ENCODE measurements around the gene AQP5. TPM values are rescaled to one million over a fixed set of nuclear protein-coding genes. Genes with fewer than 3 reads are reported as not detected.
A peak's percentile ranks its signal among the peaks of the same experiment; 100 is the strongest.

AQP5 gene
- total RNA-seq, 2 experiments from 2014 or later = not detected

- Mint-ChIP-seq H3K4me1 (peaks cover 6% of the 10 kb centered on the region), H3K36me3 (ENCODE audit: low read depth) (no peaks in the 10 kb centered on the region), H3K27me3 (peaks cover 40% of the 10 kb centered on the region), H3K4me3 (no peak overlapping the region), H3K9me3 (no peaks in the 10 kb centered on the region), H3K27ac (no peak overlapping the region)
- POLR2A ChIA-PET = no interaction called here
- CTCF ChIA-PET = interaction anchor here (1.0 to 7.8 kb wide), 15 partner anchors 8 to 164 kb away, joined by 3 to 87 read pairs (median 11); no protein-coding TSS in a partner anchor
- no peak for DNase-seq
Observed at GRCh38 chr12:49965836-49966235, 4.2 kb downstream of the AQP5 start.

- DNase-seq = no peak
- peaks cover 6% of the 10 kb centered on the region for H3K4me1 Mint-ChIP-seq
- POLR2A ChIA-PET = no interaction called here
- H3K36me3 Mint-ChIP-seq (ENCODE audit: low read depth) = no peaks in the 10 kb centered on the region
- peaks cover 37% of the 10 kb centered on the region for H3K27me3 Mint-ChIP-seq
- CTCF ChIA-PET = interaction anchor here (0.7 to 7.8 kb wide), 47 partner anchors 8 to 363 kb away, joined by 3 to 87 read pairs (median 5); partner anchors contain the start of genes COX14, RACGAP1 and SMARCD1
- H3K27ac Mint-ChIP-seq = peak overlapping the region; percentile 27
- no peak overlapping the region for H3K4me3 Mint-ChIP-seq
- H3K9me3 Mint-ChIP-seq = no peaks in the 10 kb centered on the region
Observed at GRCh38 chr12:49966511-49967041, 4.9 kb downstream of the AQP5 start.

- H3K4me3 Mint-ChIP-seq = peak overlapping the region; percentile 40
- CTCF ChIA-PET = interaction anchor here (0.6 to 7.8 kb wide), 57 partner anchors 9 to 1764 kb away, joined by 3 to 87 read pairs (median 5); partner anchors contain the start of genes BCDIN3D, COX14, RACGAP1 and SMARCD1
- H3K9me3 Mint-ChIP-seq = no peaks in the 10 kb centered on the region
- DNase-seq = peak; percentile 92
- no peak overlapping the region for H3K27ac Mint-ChIP-seq
- no peaks in the 10 kb centered on the region for H3K36me3 Mint-ChIP-seq (ENCODE audit: low read depth)
- peaks cover 35% of the 10 kb centered on the region for H3K27me3 Mint-ChIP-seq
- POLR2A ChIA-PET = no interaction called here
- H3K4me1 Mint-ChIP-seq = peaks cover 6% of the 10 kb centered on the region
Observed at GRCh38 chr12:49967042-49967776, 5.5 kb downstream of the AQP5 start.

GRCh38 chr12:49967777-49968250 is 6.1 kb downstream of the AQP5 start:
- peak overlapping the region; percentile 40 for H3K4me3 Mint-ChIP-seq

GRCh38 chr12:49968471-49968870 is 6.8 kb downstream of the AQP5 start:
- Mint-ChIP-seq H3K27me3 (peaks cover 23% of the 10 kb centered on the region), H3K27ac (no peak overlapping the region), H3K4me1 (peaks cover 4% of the 10 kb centered on the region), H3K36me3 (ENCODE audit: low read depth) (no peaks in the 10 kb centered on the region), H3K4me3 (no peak overlapping the region), H3K9me3 (no peaks in the 10 kb centered on the region)
- ChIA-PET POLR2A (no interaction called here), CTCF (interaction anchor here (0.6 to 7.8 kb wide), 16 partner anchors 8 to 1998 kb away, joined by 3 to 87 read pairs (median 14); partner anchors contain the start of gene RACGAP1)
- no peak for DNase-seq

More at GRCh38 chr12:49967777-49968250, 6.1 kb downstream of the AQP5 start:
- no peak overlapping the region for H3K27ac Mint-ChIP-seq
- ChIA-PET CTCF (interaction anchor here (0.6 to 7.8 kb wide), 36 partner anchors 8 to 364 kb away, joined by 3 to 87 read pairs (median 6); partner anchors contain the start of genes RACGAP1 and SMARCD1), POLR2A (no interaction called here)
- H3K27me3 Mint-ChIP-seq = peaks cover 30% of the 10 kb centered on the region
- H3K9me3 Mint-ChIP-seq = no peaks in the 10 kb centered on the region
- H3K4me1 Mint-ChIP-seq = peaks cover 4% of the 10 kb centered on the region
- no peaks in the 10 kb centered on the region for H3K36me3 Mint-ChIP-seq (ENCODE audit: low read depth)
- DNase-seq = no peak

GRCh38 chr12:49969027-49969426 is 7.4 kb downstream of the AQP5 start:
- H3K27ac Mint-ChIP-seq = no peak overlapping the region
- POLR2A ChIA-PET = no interaction called here
- no peak overlapping the region for H3K4me3 Mint-ChIP-seq
- no peak for DNase-seq
- H3K27me3 Mint-ChIP-seq = peaks cover 18% of the 10 kb centered on the region
- no peaks in the 10 kb centered on the region for H3K9me3 Mint-ChIP-seq
- peaks cover 4% of the 10 kb centered on the region for H3K4me1 Mint-ChIP-seq
- H3K36me3 Mint-ChIP-seq (ENCODE audit: low read depth) = no peaks in the 10 kb centered on the region
- CTCF ChIA-PET = interaction anchor here (1.1 to 7.8 kb wide), 7 partner anchors 9 to 86 kb away, joined by 3 to 87 read pairs (median 21); no protein-coding TSS in a partner anchor

- CTCF ChIA-PET = interaction anchor here (1.1 to 7.8 kb wide), 5 partner anchors 10 to 85 kb away, joined by 3 to 87 read pairs (median 27); no protein-coding TSS in a partner anchor
Observed at GRCh38 chr12:49969651-49970429, 8.2 kb downstream of the AQP5 start.

GRCh38 chr12:49970658-49971057 is 9.0 kb downstream of the AQP5 start:
- no peak for DNase-seq
- Mint-ChIP-seq H3K4me3 (no peak overlapping the region), H3K27ac (no peak overlapping the region), H3K36me3 (ENCODE audit: low read depth) (no peaks in the 10 kb centered on the region), H3K27me3 (peaks cover 10% of the 10 kb centered on the region), H3K4me1 (peaks cover 4% of the 10 kb centered on the region), H3K9me3 (no peaks in the 10 kb centered on the region)
- ChIA-PET POLR2A (no interaction called here), CTCF (interaction anchor here (7.8 kb wide), 1 partner anchor 11 kb away, joined by 87 read pairs; no protein-coding TSS in a partner anchor)

More at GRCh38 chr12:49969651-49970429, 8.2 kb downstream of the AQP5 start:
- Mint-ChIP-seq H3K4me3 (no peak overlapping the region), H3K27me3 (peaks cover 11% of the 10 kb centered on the region), H3K36me3 (ENCODE audit: low read depth) (no peaks in the 10 kb centered on the region), H3K9me3 (no peaks in the 10 kb centered on the region), H3K4me1 (peaks cover 4% of the 10 kb centered on the region), H3K27ac (no peak overlapping the region)
- DNase-seq = no peak
- POLR2A ChIA-PET = no interaction called here

- H3K9me3 Mint-ChIP-seq = no peaks in the 10 kb centered on the region
- no peak overlapping the region for H3K27ac Mint-ChIP-seq
Observed at GRCh38 chr12:49971141-49971540, 9.5 kb downstream of the AQP5 start.

GRCh38 chr12:49972129-49972528 is 10.5 kb downstream of the AQP5 start:
- Mint-ChIP-seq H3K36me3 (ENCODE audit: low read depth) (no peaks in the 10 kb centered on the region), H3K9me3 (no peaks in the 10 kb centered on the region), H3K27ac (no peak overlapping the region), H3K4me1 (peaks cover 2% of the 10 kb centered on the region), H3K27me3 (peaks cover 3% of the 10 kb centered on the region), H3K4me3 (no peak overlapping the region)
- no peak for DNase-seq
- ChIA-PET CTCF (interaction anchor here (0.8 to 7.8 kb wide), 3 partner anchors 9 to 34 kb away, joined by 3 to 87 read pairs (median 3); no protein-coding TSS in a partner anchor), POLR2A (interaction anchor here (0.6 kb wide), 1 partner anchor 42 kb away, joined by 3 read pairs; no protein-coding TSS in a partner anchor)

More at GRCh38 chr12:49971141-49971540, 9.5 kb downstream of the AQP5 start:
- H3K27me3 Mint-ChIP-seq = peaks cover 7% of the 10 kb centered on the region
- H3K4me1 Mint-ChIP-seq = peaks cover 4% of the 10 kb centered on the region
- no peak for DNase-seq
- ChIA-PET POLR2A (no interaction called here), CTCF (interaction anchor here (7.8 kb wide), 1 partner anchor 10 kb away, joined by 87 read pairs; no protein-coding TSS in a partner anchor)
- no peak overlapping the region for H3K4me3 Mint-ChIP-seq
- no peaks in the 10 kb centered on the region for H3K36me3 Mint-ChIP-seq (ENCODE audit: low read depth)

- Mint-ChIP-seq H3K27ac (no peak within 1 kb of the TSS), H3K36me3 (ENCODE audit: low read depth) (no peaks in the 10 kb centered on the region), H3K4me1 (no peaks in the 10 kb centered on the region), H3K27me3 (peaks cover 3% of the 10 kb centered on the region), H3K9me3 (no peaks in the 10 kb centered on the region), H3K4me3 (no peak within 1 kb of the TSS)
- CTCF ChIA-PET = interaction anchor here (0.6 to 1.1 kb wide), 4 partner anchors 16 to 666 kb away, joined by 3 read pairs; no protein-coding TSS in a partner anchor
- POLR2A ChIA-PET = no interaction called here
- no peak for DNase-seq
Observed at GRCh38 chr12:49972641-49973360, 11.1 kb downstream of the AQP5 start, which contains the start of gene AQP6. TSS of gene AQP6 (plus strand) at chr12:49972947. CDS start at chr12:49973174, 227 bp downstream.

Data from activated CD4-positive, alpha-beta T cell treated with anti-CD3 and anti-CD28 coated beads, Interleukin-2, amount 10 ng/mL, durations not matched to agents 7 days and 5 days (primary cell).